T-helper 1 cell (primary cell): ENCODE results near the gene HDGF.

ENCODE experiments used
- DNase-seq, 5 donors: peaks; one replicate each; pipeline ENCODE4 v3.0.0-alpha.2; 2012 to 2020

Gene HDGF

DNA sequence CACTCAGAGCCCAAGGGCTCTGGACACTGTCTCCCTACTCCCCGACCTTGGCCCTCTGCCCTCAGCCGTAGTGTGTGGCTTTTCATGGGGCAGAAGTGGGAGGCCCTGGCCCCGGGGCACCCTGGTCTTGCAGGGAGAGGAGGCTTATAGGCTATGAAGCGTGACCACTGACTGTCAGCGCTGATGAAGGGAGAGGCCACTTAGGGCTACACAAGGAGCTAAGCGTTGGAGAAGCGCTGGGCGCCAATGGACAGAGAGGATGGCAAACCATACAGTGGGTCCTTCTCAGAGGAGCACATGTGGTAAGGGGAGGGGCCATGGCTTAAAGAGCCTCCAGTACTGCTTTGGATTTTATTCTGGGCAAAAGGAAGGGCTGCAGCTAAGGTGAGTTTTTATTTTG lies 54.0 kb downstream of the HDGF start:
- DNase-seq = no peak

- no peak for DNase-seq
These were observed 54.7 kb downstream of the HDGF start for GRCh38 chr1:156696755-156697154.

GRCh38 chr1:156694690-156694962 lies 56.8 kb downstream of the HDGF start:
- DNase-seq = no peak

DNA sequence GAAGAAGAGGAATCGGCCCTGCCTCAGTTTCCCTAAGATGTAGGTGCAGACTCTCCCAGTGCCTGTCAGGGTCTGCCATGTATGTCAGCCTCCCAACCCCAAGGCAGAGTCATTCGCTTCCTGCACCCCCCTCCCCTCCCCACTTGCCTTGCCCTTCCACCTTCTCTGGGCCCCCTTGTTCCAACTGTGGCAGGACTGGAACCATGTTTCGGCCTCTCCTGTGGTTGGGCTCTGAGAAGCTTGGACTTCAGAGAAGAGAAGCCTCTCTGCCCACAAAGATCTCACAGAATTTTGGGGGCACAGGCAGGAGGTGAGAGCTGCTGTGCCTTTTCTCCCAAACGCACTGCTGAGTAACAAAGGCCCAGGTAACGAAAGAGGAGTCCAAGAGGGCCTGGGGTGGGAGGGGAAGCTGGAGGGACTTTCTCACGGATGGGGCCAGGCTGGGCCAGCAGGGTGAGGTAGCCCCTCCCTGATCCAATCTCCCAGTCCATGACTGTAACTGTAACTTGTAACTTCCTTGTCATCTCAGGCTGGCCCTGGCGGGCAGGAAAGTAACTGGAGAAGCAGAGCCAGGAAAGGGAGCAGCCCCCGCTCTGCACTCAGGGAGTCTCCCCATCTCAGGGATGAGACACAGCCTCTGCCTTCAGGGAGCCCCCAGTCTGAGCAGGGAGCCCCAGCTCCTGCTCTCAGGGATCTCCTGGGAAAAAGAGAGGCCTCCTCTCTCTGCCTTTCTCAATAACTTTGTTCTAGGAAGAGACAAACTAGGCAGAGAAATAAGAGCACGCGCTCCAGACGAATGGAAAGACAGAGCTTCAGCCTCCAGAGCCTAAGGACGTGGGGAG lies 57.4 kb downstream of the HDGF start:
- DNase-seq = no peak

GRCh38 chr1:156692925-156693847 lies 58.3 kb downstream of the HDGF start:
- DNase-seq = peak in 1 of 5 donors; percentile 8

GRCh38 chr1:156692441-156692924 lies 59.0 kb downstream of the HDGF start:
- no peak for DNase-seq
